Eye (tissue), 1 donor: Measurements from ENCODE around the gene ADGRV1.
"Not testable (repeated sequence)": the region's sequence is repeated elsewhere in the genome, so short reads cannot be mapped to it uniquely, and the experiment has no call there.

ENCODE experiments used
- DNase-seq: peaks from one replicate; pipeline ENCODE4 v3.0.0-alpha.2; 2015

ADGRV1 gene

GRCh38 chr5:90759119-90759518 lies 200.5 kb downstream of the ADGRV1 start:
- DNase-seq: no peak

- no peak for DNase-seq
Observed at GRCh38 chr5:90767710-90768109, 209.1 kb downstream of the ADGRV1 start.

GRCh38 chr5:90770006-90770541 lies 211.5 kb downstream of the ADGRV1 start:
- DNase-seq: not testable (repeated sequence)

- DNase-seq: no peak
Observed at GRCh38 chr5:90777959-90778358, 219.4 kb downstream of the ADGRV1 start.

GRCh38 chr5:90783460-90784333 lies 225.1 kb downstream of the ADGRV1 start:
- peak; percentile 90 for DNase-seq

GRCh38 chr5:90786756-90787155 lies 228.2 kb downstream of the ADGRV1 start:
- no peak for DNase-seq

- no peak for DNase-seq
Observed at GRCh38 chr5:90792725-90793124, 234.1 kb downstream of the ADGRV1 start.

- DNase-seq: no peak
Observed at GRCh38 chr5:90793183-90793582, 234.6 kb downstream of the ADGRV1 start.

GRCh38 chr5:90796919-90797318 lies 238.3 kb downstream of the ADGRV1 start:
- DNase-seq: not testable (repeated sequence)

GRCh38 chr5:90800082-90800481 lies 241.5 kb downstream of the ADGRV1 start:
- DNase-seq: not testable (repeated sequence)

GRCh38 chr5:90800515-90800914 lies 241.9 kb downstream of the ADGRV1 start:
- DNase-seq: not testable (repeated sequence)

GRCh38 chr5:90802474-90803317 lies 244.1 kb downstream of the ADGRV1 start:
- peak; percentile 48 for DNase-seq

GRCh38 chr5:90803381-90803780 lies 244.8 kb downstream of the ADGRV1 start:
- DNase-seq: no peak

GRCh38 chr5:90803876-90804275 lies 245.3 kb downstream of the ADGRV1 start:
- DNase-seq: no peak

- no peak for DNase-seq
Observed at GRCh38 chr5:90807496-90807895, 248.9 kb downstream of the ADGRV1 start.

GRCh38 chr5:90809311-90810056 lies 250.9 kb downstream of the ADGRV1 start:
- DNase-seq: peak; percentile 6

GRCh38 chr5:90810211-90810610 lies 251.6 kb downstream of the ADGRV1 start:
- DNase-seq: no peak

- no peak for DNase-seq
Observed at GRCh38 chr5:90813392-90813791, 254.8 kb downstream of the ADGRV1 start.

- not testable (repeated sequence) for DNase-seq
Observed at GRCh38 chr5:90822062-90822461, 263.5 kb downstream of the ADGRV1 start.

GRCh38 chr5:90824436-90824835 lies 265.8 kb downstream of the ADGRV1 start:
- DNase-seq: no peak

- DNase-seq: no peak
Observed at GRCh38 chr5:90830058-90830457, 271.5 kb downstream of the ADGRV1 start.

- DNase-seq: no peak
Observed at GRCh38 chr5:90833753-90834152, 275.2 kb downstream of the ADGRV1 start.

- DNase-seq: no peak
Observed at GRCh38 chr5:90834711-90835110, 276.1 kb downstream of the ADGRV1 start.
